Measurements from ENCODE around the gene CLRN3.

Gene CLRN3

DNA sequence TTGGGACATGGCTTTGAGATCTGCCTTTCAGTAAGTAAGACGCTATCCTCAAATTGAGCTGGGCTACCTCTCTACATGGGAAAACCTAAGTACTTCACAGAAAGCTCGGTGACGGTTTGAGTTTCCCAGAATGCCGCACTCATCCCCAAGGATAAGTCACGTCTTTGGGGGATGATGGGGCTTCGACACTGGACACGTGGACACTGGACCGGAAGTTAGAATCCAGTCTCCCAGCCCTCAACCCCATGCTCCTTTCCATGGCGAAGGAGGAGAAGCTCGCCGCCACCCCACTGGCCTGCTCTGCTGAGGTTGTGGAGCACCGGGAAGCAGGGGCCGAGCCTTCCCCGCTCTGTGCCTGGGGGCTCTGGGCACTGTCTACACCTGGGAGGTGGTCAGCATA, 41.6 kb upstream of the CLRN3 start:
- H3K4me3 ChIP-seq (ENCODE audit: low read depth, low read length): no peak overlapping the region
- in situ Hi-C loops (cut with HindIII; ENCODE audit: low sequenced_read_pairs): no loop called here
- TF ChIP-seq, protein P1, sequence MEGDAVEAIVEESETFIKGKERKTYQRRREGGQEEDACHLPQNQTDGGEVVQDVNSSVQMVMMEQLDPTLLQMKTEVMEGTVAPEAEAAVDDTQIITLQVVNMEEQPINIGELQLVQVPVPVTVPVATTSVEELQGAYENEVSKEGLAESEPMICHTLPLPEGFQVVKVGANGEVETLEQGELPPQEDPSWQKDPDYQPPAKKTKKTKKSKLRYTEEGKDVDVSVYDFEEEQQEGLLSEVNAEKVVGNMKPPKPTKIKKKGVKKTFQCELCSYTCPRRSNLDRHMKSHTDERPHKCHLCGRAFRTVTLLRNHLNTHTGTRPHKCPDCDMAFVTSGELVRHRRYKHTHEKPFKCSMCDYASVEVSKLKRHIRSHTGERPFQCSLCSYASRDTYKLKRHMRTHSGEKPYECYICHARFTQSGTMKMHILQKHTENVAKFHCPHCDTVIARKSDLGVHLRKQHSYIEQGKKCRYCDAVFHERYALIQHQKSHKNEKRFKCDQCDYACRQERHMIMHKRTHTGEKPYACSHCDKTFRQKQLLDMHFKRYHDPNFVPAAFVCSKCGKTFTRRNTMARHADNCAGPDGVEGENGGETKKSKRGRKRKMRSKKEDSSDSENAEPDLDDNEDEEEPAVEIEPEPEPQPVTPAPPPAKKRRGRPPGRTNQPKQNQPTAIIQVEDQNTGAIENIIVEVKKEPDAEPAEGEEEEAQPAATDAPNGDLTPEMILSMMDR (IDR thresholded peaks at IDR 0.05; ENCODE audit: low read depth, low read length, missing control alignments): no peak
- no peak for DNase-seq (ENCODE audit: low read depth)

DNA sequence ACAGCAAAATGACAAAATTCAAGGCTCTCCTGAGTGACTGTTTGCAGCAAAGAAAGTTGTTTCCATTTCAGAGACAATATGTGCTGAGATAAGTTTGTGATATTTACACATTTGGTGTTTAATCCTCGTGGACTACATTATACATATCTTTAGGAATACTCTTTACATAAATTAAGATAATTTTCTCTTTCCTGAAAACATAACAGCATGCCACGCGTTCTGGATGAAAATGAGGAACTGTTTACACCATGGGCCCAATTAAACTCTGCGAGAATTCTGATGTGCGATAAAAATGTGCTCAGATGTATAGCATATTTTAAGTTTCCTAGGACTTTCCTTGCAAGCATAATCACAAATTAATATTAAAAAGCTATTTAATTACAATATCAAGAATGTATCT, 40.5 kb upstream of the CLRN3 start:
- H3K4me3 ChIP-seq (ENCODE audit: low read depth, low read length): no peak overlapping the region
- DNase-seq (ENCODE audit: low read depth): no peak
- in situ Hi-C loops (cut with HindIII; ENCODE audit: low sequenced_read_pairs): no loop called here
- TF ChIP-seq, protein P1 (IDR thresholded peaks at IDR 0.05; ENCODE audit: low read depth, low read length, missing control alignments): no peak

- DNase-seq (ENCODE audit: low read depth): no peak
- in situ Hi-C loops (cut with HindIII; ENCODE audit: low sequenced_read_pairs): no loop called here
- TF ChIP-seq, protein P1 (IDR thresholded peaks at IDR 0.05; ENCODE audit: low read depth, low read length, missing control alignments): no peak
- no peak overlapping the region for H3K4me3 ChIP-seq (ENCODE audit: low read depth, low read length)
Observed at GRCh38 chr10:127932521-127933270, 40.0 kb upstream of the CLRN3 start.

DNA sequence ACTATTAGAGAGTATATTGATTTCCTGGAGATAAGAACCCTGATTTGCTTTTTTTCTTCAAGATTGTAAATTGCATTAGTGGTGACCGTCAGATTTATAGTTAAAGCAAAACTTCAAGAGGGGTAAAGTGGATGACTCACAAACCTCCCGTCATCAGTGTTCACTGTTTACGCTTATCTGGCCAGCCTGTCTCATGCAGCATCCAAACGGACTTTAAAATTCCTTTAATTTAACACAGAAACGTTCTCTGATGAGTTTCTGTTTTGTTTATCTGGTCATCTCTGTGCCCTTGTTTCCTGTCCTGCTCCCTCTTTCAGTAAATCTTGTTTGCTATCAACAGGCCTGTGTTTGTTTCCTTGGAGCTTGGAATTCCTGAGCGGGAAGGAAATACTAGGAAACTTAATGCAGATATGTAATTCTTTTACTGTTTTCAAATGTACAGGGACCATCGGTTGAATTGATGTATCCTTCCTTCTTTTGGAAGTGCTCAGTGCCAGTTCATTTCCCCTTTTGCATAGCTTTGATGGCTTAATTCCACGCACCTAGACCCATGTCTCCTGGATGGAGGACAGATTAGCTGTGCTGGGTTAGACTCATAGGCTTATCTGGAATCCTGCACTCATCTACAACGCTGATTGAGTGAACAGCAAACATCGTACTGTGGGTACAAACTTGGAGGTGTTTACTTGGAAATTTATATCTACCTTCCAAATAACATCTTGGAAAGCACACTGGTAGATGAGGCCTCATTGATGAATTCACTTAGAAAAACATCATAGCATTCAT, 35.5 kb upstream of the CLRN3 start:
- TF ChIP-seq, protein P1 (IDR thresholded peaks at IDR 0.05; ENCODE audit: low read depth, low read length, missing control alignments): no peak
- in situ Hi-C loops (cut with HindIII; ENCODE audit: low sequenced_read_pairs): no loop called here
- peak; percentile 37 for DNase-seq (ENCODE audit: low read depth)
- H3K4me3 ChIP-seq (ENCODE audit: low read depth, low read length): no peak overlapping the region

GRCh38 chr10:127926455-127926854, 33.7 kb upstream of the CLRN3 start:
- in situ Hi-C loops (cut with HindIII; ENCODE audit: low sequenced_read_pairs): no loop called here
- no peak overlapping the region for H3K4me3 ChIP-seq (ENCODE audit: low read depth, low read length)
- DNase-seq (ENCODE audit: low read depth): no peak
- TF ChIP-seq, protein P1 (IDR thresholded peaks at IDR 0.05; ENCODE audit: low read depth, low read length, missing control alignments): no peak

- in situ Hi-C loops (cut with HindIII; ENCODE audit: low sequenced_read_pairs): no loop called here
- no peak for DNase-seq (ENCODE audit: low read depth)
- no peak overlapping the region for H3K4me3 ChIP-seq (ENCODE audit: low read depth, low read length)
- TF ChIP-seq, protein P1 (IDR thresholded peaks at IDR 0.05; ENCODE audit: low read depth, low read length, missing control alignments): no peak
Observed at GRCh38 chr10:127925471-127926207, 32.9 kb upstream of the CLRN3 start.
